GM12891 (cell line): ENCODE measurements around the gene SNCA.

Experiments used
- PAX5 ChIP-seq: IDR thresholded peaks from 2 replicates; pipeline ENCODE4 v1.6.1; 2011; ENCODE audit warnings: low read length, moderate library complexity, mild to moderate bottlenecking; ENCODE audit not compliant: insufficient read depth, severe bottlenecking
- POLR2A ChIP-seq: IDR thresholded peaks from 2 replicates; pipeline ENCODE4 v1.6.1; 2011; ENCODE audit warnings: low read depth, low read length, control low read depth
- POLR2AphosphoS5 ChIP-seq: IDR thresholded peaks from 2 replicates; pipeline ENCODE4 v1.6.1; 2011; ENCODE audit warnings: low read depth, low read length, control low read depth
- POU2F2 ChIP-seq: IDR thresholded peaks from 2 replicates; pipeline ENCODE4 v1.6.1; 2011; ENCODE audit warnings: low read depth, mild to moderate bottlenecking, control low read depth, low read length, moderate library complexity
- SPI1 ChIP-seq: IDR thresholded peaks from 2 replicates; pipeline ENCODE4 v1.6.1; 2011; ENCODE audit warnings: low read depth, low read length, control low read depth
- TAF1 ChIP-seq: IDR thresholded peaks from 2 replicates; pipeline ENCODE4 v1.6.1; 2011; ENCODE audit warnings: low read depth, low read length, control low read depth

- TF ChIP-seq TAF1: no peak
- TF ChIP-seq POLR2A: no peak
- no peak for TF ChIP-seq PAX5
- TF ChIP-seq POLR2AphosphoS5: no peak
- no peak for TF ChIP-seq SPI1
- no peak for TF ChIP-seq POU2F2
Measured at GRCh38 chr4:89769856-89770255, 67.1 kb downstream of the SNCA start.
